Measurements from ENCODE around the gene MICAL2. TPM values are rescaled to one million over a fixed set of nuclear protein-coding genes. Genes with fewer than 3 reads are reported as not detected.

Gene MICAL2
- total and polyA plus RNA-seq, 2 of the 8 experiments (the other 6 are each of a cell fraction or from before 2014, with no cell fraction given) = 1.3 to 4.1 TPM

DNA sequence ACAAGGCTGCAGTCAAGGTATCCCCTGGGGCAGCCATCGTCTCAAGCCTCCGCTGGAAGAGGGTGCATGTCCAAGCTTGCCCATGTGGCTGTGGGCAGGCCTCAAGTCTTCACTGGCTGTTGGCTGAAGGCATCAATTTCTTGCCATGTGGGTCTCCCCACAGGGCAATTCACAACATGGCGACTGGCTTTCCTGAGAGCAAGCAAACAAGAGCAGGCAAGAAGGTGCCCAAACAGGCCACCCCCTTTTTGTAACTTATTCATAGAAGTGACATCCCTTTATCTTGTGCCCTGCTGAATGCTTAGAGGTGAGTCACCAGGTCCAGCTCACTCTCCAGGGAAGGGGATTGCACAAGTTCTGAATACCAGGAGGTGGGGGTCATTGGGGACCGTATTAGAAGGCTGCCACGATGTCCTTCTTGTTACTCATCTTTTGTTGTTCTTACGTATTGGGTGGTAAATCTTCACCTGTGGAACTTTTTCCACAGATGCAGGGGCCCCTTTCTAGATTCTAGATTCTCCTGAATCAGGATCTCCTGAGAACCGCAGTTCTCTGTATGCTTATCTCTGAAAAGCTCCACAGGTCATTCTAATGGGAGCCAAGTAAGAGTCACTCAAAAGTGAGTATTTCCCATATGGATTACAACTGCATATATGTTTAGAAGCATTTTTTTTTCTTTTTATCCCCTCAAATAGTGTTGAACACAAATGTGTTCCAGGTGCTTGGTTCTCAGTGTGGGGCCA lies 44.2 kb upstream of the MICAL2 start:
- no peak overlapping the region for H3K9ac ChIP-seq (replicated peaks in 1 of 4; ENCODE audit: extremely low read depth in 1 of 4, low read depth in 3 of 4, low read length in 3 of 4)
- no peaks in the 10 kb centered on the region for H3K36me3 ChIP-seq (ENCODE audit: control insufficient read depth in 2 of 4, insufficient read depth in 4 of 4, low read length in 3 of 4)
- peaks cover 2 to 9% (median 6%) of the 10 kb centered on the region in 4 experiments; a peak in 4 of 7 replicates for H3K4me1 ChIP-seq (replicated peaks in 1 of 4; ENCODE audit: control insufficient read depth in 3 of 4, insufficient read depth in 4 of 4, low read length in 3 of 4)
- H3K27me3 ChIP-seq (replicated peaks in 1 of 4; ENCODE audit: control insufficient read depth in 3 of 4, extremely low read depth in 1 of 4, insufficient read depth in 3 of 4, low read length in 3 of 4) = peaks cover 0 to 2% (median under 1%) of the 10 kb centered on the region in 4 experiments; a peak in 1 of 7 replicates
- WGBS, 2 experiments (ENCODE audit: extremely low coverage in 1 of 2, insufficient coverage in 1 of 2, insufficient read length in 1 of 2, insufficient replicate concordance in 2 of 2, low coverage in 1 of 2, low lambda C conversion rate in 2 of 2, missing lambda C conversion rate in 1 of 2) = 78% methylated on average over 7 of the region's 7 CpGs; no CpG with 5 or more reads in 1 of the 2 experiments
- no peak overlapping the region for H3K14ac ChIP-seq (ENCODE audit: insufficient read length)
- H4K5ac ChIP-seq (ENCODE audit: insufficient read length, low read depth, low read length) = no peak overlapping the region
- no peak overlapping the region for H3K27ac ChIP-seq (ENCODE audit: low read depth, low read length)
- H2BK12ac ChIP-seq (ENCODE audit: low read depth, low read length) = 0 out of 2 replicates have a peak overlapping the region, but pooled peaks have one; percentile 39
- no peak overlapping the region for H2BK5ac ChIP-seq (ENCODE audit: low read depth, low read length)
- no peak overlapping the region for H3K56ac ChIP-seq (replicated peaks; ENCODE audit: insufficient read length, low read depth, low read length)
- ChIA-PET CTCF (ENCODE audit: partially characterized antibody) (interaction anchor here (0.6 to 2.7 kb wide), 12 partner anchors 13 to 279 kb away, joined by 3 to 16 read pairs (median 4); no protein-coding TSS in a partner anchor), POLR2A (ENCODE audit: partially characterized antibody) (interaction anchor here (0.5 kb wide), 1 partner anchor 277 kb away, joined by 4 read pairs; no protein-coding TSS in a partner anchor)
- no peak overlapping the region for H2BK120ac ChIP-seq (replicated peaks; ENCODE audit: low read depth, low read length)
- FAIRE-seq (no peak), DNase-seq (ENCODE audit: low read depth in 1 of 2, low spot score in 2 of 2) (peak in 1 of 2 experiments; percentile 37)
- no peak overlapping the region for H2AK5ac ChIP-seq (ENCODE audit: low read depth, low read length)
- H2BK15ac ChIP-seq (ENCODE audit: low read length) = no peak overlapping the region
- H2AFZ ChIP-seq (ENCODE audit: low read length) = no peak overlapping the region
- H4K8ac ChIP-seq (ENCODE audit: extremely low read depth, insufficient read depth, low read length) = no peak overlapping the region
- H3K9me3 ChIP-seq (ENCODE audit: insufficient read depth in 2 of 2, low read depth in 1 of 2, low read length in 1 of 2) = no peaks in the 10 kb centered on the region
- H2BK20ac ChIP-seq (ENCODE audit: low read length) = no peak overlapping the region
- no peaks in the 10 kb centered on the region for H3K79me2 ChIP-seq (ENCODE audit: control insufficient read depth in 1 of 2, insufficient read depth in 2 of 2, low read length in 2 of 2)
- H4K91ac ChIP-seq (replicated peaks; ENCODE audit: insufficient read length, low read length) = no peak overlapping the region
- no peak overlapping the region for H3K4me2 ChIP-seq (ENCODE audit: insufficient read depth in 1 of 2, low read depth in 2 of 2, low read length in 2 of 2)
- no peaks in the 10 kb centered on the region for H3K79me1 ChIP-seq (ENCODE audit: low read depth, low read length)
- H3K4ac ChIP-seq (replicated peaks; ENCODE audit: insufficient read length, low read depth, low read length) = no peak overlapping the region
- H3K23me2 ChIP-seq (ENCODE audit: low read depth, low read length) = no peaks in the 10 kb centered on the region
- H3K4me3 ChIP-seq (ENCODE audit: extremely low read depth in 1 of 4, insufficient read depth in 2 of 4, low read depth in 3 of 4, low read length in 4 of 4) = no peak overlapping the region; a peak in 1 of 8 replicates
- H3K18ac ChIP-seq (ENCODE audit: extremely low read depth, low read length) = no peak overlapping the region
- no peak for TF ChIP-seq ASH2L (IDR thresholded peaks at IDR 0.05; ENCODE audit: low read length)
- no peak for TF ChIP-seq SIX5 (IDR thresholded peaks at IDR 0.05; ENCODE audit: low read depth, low read length)
- no peak for TF ChIP-seq TAF1 (IDR thresholded peaks at IDR 0.05; ENCODE audit: low read depth, low read length)
- no peak for TF ChIP-seq KDM1A (IDR thresholded peaks at IDR 0.05; ENCODE audit: borderline replicate concordance, low read length)
- no peak for TF ChIP-seq POU5F1 (IDR thresholded peaks at IDR 0.05; ENCODE audit: low read depth, low read length)
- 0 out of 2 replicates have a peak, but pooled peaks have one; percentile 20 for TF ChIP-seq CEBPB (IDR thresholded peaks at IDR 0.05; ENCODE audit: low read depth, low read length)
- TF ChIP-seq EP300 (IDR thresholded peaks at IDR 0.05; ENCODE audit: borderline replicate concordance in 1 of 2, low read depth in 2 of 2, low read length in 2 of 2) = no peak
- no peaks in the 10 kb centered on the region for H4K20me1 ChIP-seq (replicated peaks in 1 of 2; ENCODE audit: control insufficient read depth in 1 of 2, insufficient read depth in 2 of 2, low read length in 2 of 2)
- no peak overlapping the region for H3K23ac ChIP-seq (ENCODE audit: insufficient read length)

Data from H1 (cell line).